HG03571 (cell line): ENCODE results near the gene QRFP.

Experiments
- ATAC-seq: cut with Tn5 transposase; IDR thresholded peaks from one replicate; pipeline ENCODE4 v1.9.1; 2021; ENCODE audit not compliant: unreplicated experiment

Gene QRFP

GRCh38 chr9:130896233-130897014, at the start of gene QRFP:
QRFP (minus strand) TSS chr9:130896812; CDS start chr9:130893838, 2,974 bp downstream.
- no peak for ATAC-seq

GRCh38 chr9:130945173-130945572, 48.6 kb upstream of the QRFP start:
- no peak for ATAC-seq

- no peak for ATAC-seq
These were observed 48.0 kb upstream of the QRFP start for GRCh38 chr9:130944510-130945058.

GRCh38 chr9:130943777-130944176, 47.2 kb upstream of the QRFP start:
- ATAC-seq, result no peak

- no peak for ATAC-seq
These were observed 46.6 kb upstream of the QRFP start for GRCh38 chr9:130943221-130943620.

GRCh38 chr9:130942679-130943078, 46.1 kb upstream of the QRFP start:
- ATAC-seq, result no peak

- ATAC-seq, result no peak
These were observed 45.5 kb upstream of the QRFP start for GRCh38 chr9:130942084-130942483.

GRCh38 chr9:130940693-130941576, 44.3 kb upstream of the QRFP start:
- ATAC-seq, result no peak

GRCh38 chr9:130940027-130940549, 43.5 kb upstream of the QRFP start:
- no peak for ATAC-seq

- ATAC-seq, result no peak
These were observed 42.9 kb upstream of the QRFP start for GRCh38 chr9:130939405-130940026.

GRCh38 chr9:130938652-130939404, 42.2 kb upstream of the QRFP start, which contains the start of gene FIBCD1:
FIBCD1 (minus strand) TSS chr9:130939247; CDS start chr9:130938607, 640 bp downstream.
- ATAC-seq, result no peak

- ATAC-seq, result no peak
These were observed 41.6 kb upstream of the QRFP start for GRCh38 chr9:130938184-130938651.

- no peak for ATAC-seq
These were observed 40.8 kb upstream of the QRFP start for GRCh38 chr9:130937146-130938076.

GRCh38 chr9:130936285-130937117, 39.9 kb upstream of the QRFP start:
- ATAC-seq, result no peak

GRCh38 chr9:130935648-130936271, 39.1 kb upstream of the QRFP start:
- no peak for ATAC-seq

GRCh38 chr9:130934702-130935647, 38.4 kb upstream of the QRFP start:
- no peak for ATAC-seq

GRCh38 chr9:130934246-130934645, 37.6 kb upstream of the QRFP start:
- ATAC-seq, result no peak
